NCI-H128 (cell line): ENCODE measurements around the gene CLCA1.

Experiments used
- DNase-seq: peaks from one replicate; lab custom pipeline; 2025; ENCODE audit not compliant: unreplicated experiment; lab: John Stamatoyannopoulos, UW

Gene CLCA1

GRCh38 chr1:86503406-86504136 is 34.8 kb downstream of the CLCA1 start:
- no peak for DNase-seq

GRCh38 chr1:86504137-86504479 is 35.4 kb downstream of the CLCA1 start:
- DNase-seq: no peak

- no peak for DNase-seq
These were observed 36.3 kb downstream of the CLCA1 start for GRCh38 chr1:86504895-86505563.

- no peak for DNase-seq
These were observed 36.8 kb downstream of the CLCA1 start for GRCh38 chr1:86505564-86505902.

GRCh38 chr1:86507935-86508582 is 39.3 kb downstream of the CLCA1 start:
- DNase-seq: no peak

GRCh38 chr1:86508583-86508969 is 39.8 kb downstream of the CLCA1 start:
- DNase-seq: no peak

GRCh38 chr1:86515597-86515996 is 46.9 kb downstream of the CLCA1 start:
- DNase-seq: no peak

GRCh38 chr1:86516335-86516734 is 47.6 kb downstream of the CLCA1 start:
- DNase-seq: no peak

GRCh38 chr1:86517336-86517735 is 48.6 kb downstream of the CLCA1 start:
- no peak for DNase-seq

- DNase-seq: no peak
These were observed 52.2 kb downstream of the CLCA1 start for GRCh38 chr1:86520789-86521521.

- no peak for DNase-seq
These were observed 52.8 kb downstream of the CLCA1 start for GRCh38 chr1:86521522-86521891.

- DNase-seq: no peak
These were observed 53.5 kb downstream of the CLCA1 start for GRCh38 chr1:86522240-86522639.

- DNase-seq: no peak
These were observed 55.1 kb downstream of the CLCA1 start for GRCh38 chr1:86523670-86524354.

- DNase-seq: no peak
These were observed 58.6 kb downstream of the CLCA1 start for GRCh38 chr1:86527306-86527705.

GRCh38 chr1:86530211-86530845 is 61.6 kb downstream of the CLCA1 start:
- DNase-seq: no peak

- no peak for DNase-seq
These were observed 69.4 kb downstream of the CLCA1 start for GRCh38 chr1:86537928-86538695.

GRCh38 chr1:86538775-86539174 is 70.0 kb downstream of the CLCA1 start:
- no peak for DNase-seq

GRCh38 chr1:86541859-86542258 is 73.1 kb downstream of the CLCA1 start:
- DNase-seq: no peak

- no peak for DNase-seq
These were observed 73.9 kb downstream of the CLCA1 start for GRCh38 chr1:86542631-86543030.

- DNase-seq: no peak
These were observed 78.1 kb downstream of the CLCA1 start, which contains the start of gene CLCA4 for GRCh38 chr1:86546787-86547221. CLCA4 (plus strand) TSS chr1:86547078; CDS start chr1:86547120, 42 bp downstream.
